ENCODE data around the gene TAOK3. TPM values are rescaled to one million over a fixed set of nuclear protein-coding genes. Genes with fewer than 3 reads are reported as not detected.

The TAOK3 gene
- total and polyA plus RNA-seq, 2 of the 8 experiments (the other 6 are each of a cell fraction or from before 2014, with no cell fraction given), result 5.2 to 9.3 TPM

DNA sequence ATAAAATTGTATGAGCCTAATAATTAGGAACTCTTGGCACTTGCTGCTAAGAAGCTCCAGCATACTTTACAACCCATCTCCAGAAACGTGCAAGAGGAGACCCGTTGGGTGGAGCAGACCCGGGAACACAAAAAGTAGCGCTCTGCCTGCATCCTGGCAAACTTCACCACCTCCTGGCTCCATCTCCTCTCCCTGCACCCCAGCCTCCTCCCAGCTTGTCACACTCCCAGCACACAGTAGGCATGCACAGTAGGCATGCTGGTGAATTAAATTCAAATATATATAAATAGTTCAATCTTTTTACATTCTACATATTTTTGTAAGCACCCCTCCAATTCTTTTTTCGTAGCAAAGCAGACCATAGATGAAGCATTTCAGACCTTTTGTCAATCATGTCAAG, 270.1 kb downstream of the TAOK3 start:
- TF ChIP-seq, protein P1, sequence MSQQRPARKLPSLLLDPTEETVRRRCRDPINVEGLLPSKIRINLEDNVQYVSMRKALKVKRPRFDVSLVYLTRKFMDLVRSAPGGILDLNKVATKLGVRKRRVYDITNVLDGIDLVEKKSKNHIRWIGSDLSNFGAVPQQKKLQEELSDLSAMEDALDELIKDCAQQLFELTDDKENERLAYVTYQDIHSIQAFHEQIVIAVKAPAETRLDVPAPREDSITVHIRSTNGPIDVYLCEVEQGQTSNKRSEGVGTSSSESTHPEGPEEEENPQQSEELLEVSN (IDR thresholded peaks at IDR 0.05), result no peak
- TF ChIP-seq PHF8 (conservative IDR thresholded peaks at IDR 0.05; ENCODE audit: low read depth, low read length) (no peak), GTF2F1 (IDR thresholded peaks at IDR 0.05; ENCODE audit: borderline replicate concordance, low read depth, low read length) (no peak), SIRT6 (IDR thresholded peaks at IDR 0.05; ENCODE audit: low read length) (no peak), CHD1 (IDR thresholded peaks at IDR 0.05; ENCODE audit: low read depth, low read length) (no peak), MAX (IDR thresholded peaks at IDR 0.05) (no peak), TAF1 (IDR thresholded peaks at IDR 0.05; ENCODE audit: low read depth, low read length) (no peak), ASH2L (IDR thresholded peaks at IDR 0.05; ENCODE audit: low read length) (no peak)
- H2BK20ac ChIP-seq (ENCODE audit: low read length), result no peak overlapping the region
- no peak overlapping the region for H4K5ac ChIP-seq (ENCODE audit: insufficient read length, low read depth, low read length)
- H3K23ac ChIP-seq (ENCODE audit: insufficient read length), result no peak overlapping the region
- H4K91ac ChIP-seq (replicated peaks; ENCODE audit: insufficient read length, low read length), result no peak overlapping the region
- H3K4me2 ChIP-seq (ENCODE audit: insufficient read depth in 1 of 2, low read depth in 2 of 2, low read length in 2 of 2), result peak overlapping the region; percentile 78 to 92
- no peak overlapping the region for H2AFZ ChIP-seq (ENCODE audit: low read length)
- peaks cover 7% of the 10 kb centered on the region for H3K79me1 ChIP-seq (ENCODE audit: low read depth, low read length)
- H3K79me2 ChIP-seq (ENCODE audit: control insufficient read depth in 1 of 2, insufficient read depth in 2 of 2, low read length in 2 of 2), result peaks cover 8 to 46% of the 10 kb centered on the region in 2 experiments
- H3K4me3 ChIP-seq (ENCODE audit: extremely low read depth in 1 of 4, insufficient read depth in 2 of 4, low read depth in 3 of 4, low read length in 4 of 4), result peak overlapping the region; percentile 81 to 91 (median 87)
- H3K9ac ChIP-seq (replicated peaks in 1 of 4; ENCODE audit: extremely low read depth in 1 of 4, low read depth in 3 of 4, low read length in 3 of 4), result peak overlapping the region in 1 of 4 experiments; percentile 68; a peak in 3 of 7 replicates
- 15% methylated on average over 5 of the region's 5 CpGs; no CpG with 5 or more reads in 1 of the 2 experiments for WGBS, 2 experiments (ENCODE audit: extremely low coverage in 1 of 2, insufficient coverage in 1 of 2, insufficient read length in 1 of 2, insufficient replicate concordance in 2 of 2, low coverage in 1 of 2, low lambda C conversion rate in 2 of 2, missing lambda C conversion rate in 1 of 2)
- no peak overlapping the region for H4K8ac ChIP-seq (ENCODE audit: extremely low read depth, insufficient read depth, low read length)
- peaks cover 0 to 9% (median 5%) of the 10 kb centered on the region in 4 experiments; a peak in 4 of 7 replicates for H3K4me1 ChIP-seq (replicated peaks in 1 of 4; ENCODE audit: control insufficient read depth in 3 of 4, insufficient read depth in 4 of 4, low read length in 3 of 4)
- FAIRE-seq (no peak), DNase-seq (ENCODE audit: low read depth in 1 of 2, low spot score in 2 of 2) (no peak)
- H2BK15ac ChIP-seq (ENCODE audit: low read length), result no peak overlapping the region
- H2BK12ac ChIP-seq (ENCODE audit: low read depth, low read length), result no peak overlapping the region
- H3K18ac ChIP-seq (ENCODE audit: extremely low read depth, low read length), result peak overlapping the region; percentile 53
- H3K56ac ChIP-seq (replicated peaks; ENCODE audit: insufficient read length, low read depth, low read length), result peak overlapping the region; percentile 84
- H3K36me3 ChIP-seq (ENCODE audit: control insufficient read depth in 2 of 4, insufficient read depth in 4 of 4, low read length in 3 of 4), result peaks cover 3 to 8% (median 4%) of the 10 kb centered on the region in 4 experiments; a peak in 5 of 8 replicates
- H3K27ac ChIP-seq (ENCODE audit: low read depth, low read length), result no peak overlapping the region
- ChIA-PET CTCF (ENCODE audit: partially characterized antibody) (interaction anchor here (0.7 to 1.9 kb wide), 5 partner anchors 12 to 1669 kb away, joined by 3 to 9 read pairs (median 6); no protein-coding TSS in a partner anchor), POLR2A (ENCODE audit: partially characterized antibody) (interaction anchor here (0.6 to 7.3 kb wide), 7 partner anchors 11 to 269 kb away, joined by 3 to 103 read pairs (median 33); partner anchors contain the start of genes PEBP1 and WSB2)
- no peak overlapping the region for H3K14ac ChIP-seq (ENCODE audit: insufficient read length)
- H3K27me3 ChIP-seq (replicated peaks in 1 of 4; ENCODE audit: control insufficient read depth in 3 of 4, extremely low read depth in 1 of 4, insufficient read depth in 3 of 4, low read length in 3 of 4), result no peaks in the 10 kb centered on the region
- no peaks in the 10 kb centered on the region for H4K20me1 ChIP-seq (replicated peaks in 1 of 2; ENCODE audit: control insufficient read depth in 1 of 2, insufficient read depth in 2 of 2, low read length in 2 of 2)
- H2BK5ac ChIP-seq (ENCODE audit: low read depth, low read length), result peak overlapping the region; percentile 97; the same call in 1 of the 2 replicates
- peaks cover 5% of the 10 kb centered on the region; the same call in 1 of the 2 replicates for H3K23me2 ChIP-seq (ENCODE audit: low read depth, low read length)
- H3K9me3 ChIP-seq (ENCODE audit: insufficient read depth in 2 of 2, low read depth in 1 of 2, low read length in 1 of 2), result no peaks in the 10 kb centered on the region
- no peak overlapping the region for H2AK5ac ChIP-seq (ENCODE audit: low read depth, low read length)
- no peak overlapping the region for H2BK120ac ChIP-seq (replicated peaks; ENCODE audit: low read depth, low read length)
- H3K4ac ChIP-seq (replicated peaks; ENCODE audit: insufficient read length, low read depth, low read length), result no peak overlapping the region
